Measurements from ENCODE around the gene PLEKHD1.
"Not testable (repeated sequence)": the region's sequence is repeated elsewhere in the genome, so short reads cannot be mapped to it uniquely, and the experiment has no call there.

The PLEKHD1 gene

GRCh38 chr14:69483765-69484443 lies 624 bp upstream of the PLEKHD1 start:
- DNase-seq, result peak; percentile 33

DNA sequence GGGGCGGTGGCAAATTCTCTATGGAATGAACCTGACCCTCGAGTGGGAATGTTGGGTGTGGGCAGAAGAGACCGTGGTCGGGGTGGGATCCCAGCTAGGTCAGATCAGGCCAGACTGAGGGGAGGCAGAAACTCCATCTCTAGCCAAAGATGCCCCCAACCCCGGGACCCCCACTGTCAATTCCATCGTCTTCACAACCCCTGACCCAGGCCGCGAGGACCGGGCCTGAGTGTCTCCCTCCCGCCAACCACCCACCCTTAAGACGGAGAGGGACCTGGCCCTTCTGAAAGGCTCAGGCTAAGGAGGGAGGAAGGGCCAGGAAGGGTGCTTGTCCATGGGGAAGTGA lies 760 bp downstream of the PLEKHD1 start:
- DNase-seq, result no peak

DNA sequence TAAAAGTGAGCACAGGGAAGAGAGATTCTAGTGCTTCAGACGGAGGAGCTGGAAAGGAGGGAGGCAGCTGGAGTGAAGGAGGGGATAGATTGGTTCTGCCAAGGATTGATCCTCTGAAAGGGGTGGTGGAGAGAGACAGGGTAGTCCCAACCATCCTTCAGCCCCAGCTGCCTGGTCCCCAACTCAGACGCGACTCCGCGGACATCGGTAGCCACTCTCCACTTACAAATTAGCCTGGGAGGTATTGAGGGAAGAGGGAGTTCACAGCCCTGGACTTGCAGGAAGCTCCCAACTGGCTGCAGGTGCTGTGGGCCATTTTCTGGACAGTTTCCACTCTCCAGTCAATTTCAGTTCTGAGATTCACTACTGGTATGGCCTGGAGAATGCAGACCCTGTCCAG lies 1.2 kb downstream of the PLEKHD1 start:
- no peak for DNase-seq

- DNase-seq, result no peak
These were observed 2.7 kb downstream of the PLEKHD1 start for GRCh38 chr14:69487226-69487625.

GRCh38 chr14:69487771-69488170 lies 3.2 kb downstream of the PLEKHD1 start:
- no peak for DNase-seq

GRCh38 chr14:69489495-69489894 lies 5.0 kb downstream of the PLEKHD1 start:
- no peak for DNase-seq

DNA sequence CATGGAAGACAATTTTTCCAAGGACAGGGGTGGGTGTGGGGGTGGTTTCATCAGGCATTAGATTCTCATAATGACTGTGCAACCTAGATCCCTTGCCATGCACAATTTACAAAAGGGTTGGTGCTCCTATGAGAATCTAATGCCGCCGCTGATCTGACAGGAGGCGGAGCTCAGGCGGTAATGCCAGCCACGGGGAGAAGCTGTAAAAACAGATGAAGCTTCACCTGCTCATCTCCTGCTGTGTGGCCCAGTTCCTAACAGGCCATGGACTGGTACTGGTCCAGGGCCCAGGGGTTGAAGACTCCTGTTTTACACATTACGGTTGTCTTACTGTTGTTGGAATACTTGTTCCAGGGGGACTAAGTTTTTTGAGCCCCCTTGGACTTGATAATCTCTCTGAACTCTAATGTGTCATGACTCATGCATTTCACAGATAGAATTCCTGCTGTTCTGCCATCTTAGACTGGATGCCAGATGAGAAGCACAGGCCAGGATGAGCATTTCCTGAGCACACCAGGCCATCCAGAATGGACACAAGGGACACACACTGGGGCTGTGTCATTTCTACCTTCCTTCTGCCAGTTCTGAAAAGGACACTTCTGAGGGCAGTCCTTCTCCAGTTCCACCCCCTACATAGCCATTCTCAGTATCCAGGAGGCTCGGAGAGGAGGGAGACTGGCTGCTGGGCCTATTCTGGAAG lies 5.8 kb downstream of the PLEKHD1 start:
- no peak for DNase-seq

- DNase-seq, result no peak
These were observed 6.7 kb downstream of the PLEKHD1 start for GRCh38 chr14:69491193-69491592.

DNA sequence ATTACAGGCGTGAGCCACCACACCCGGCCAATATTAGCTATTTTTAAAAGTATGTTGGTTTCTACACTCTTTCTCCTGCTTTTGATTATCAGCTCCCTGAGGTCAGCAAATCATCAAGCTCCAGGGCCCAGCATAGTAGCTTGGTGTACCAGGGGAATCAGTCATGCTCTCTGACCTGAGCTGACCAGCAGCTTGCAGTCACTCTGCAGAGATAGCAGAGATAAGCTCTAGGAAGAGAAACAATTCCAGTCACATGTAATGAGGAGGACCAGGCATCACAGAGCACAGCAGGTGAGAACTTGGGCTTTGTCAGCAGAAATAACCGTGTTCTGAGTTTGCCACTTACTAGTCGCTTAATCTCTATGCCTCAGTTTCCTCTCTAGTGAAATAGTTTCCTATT lies 8.5 kb downstream of the PLEKHD1 start:
- DNase-seq, result no peak

DNA sequence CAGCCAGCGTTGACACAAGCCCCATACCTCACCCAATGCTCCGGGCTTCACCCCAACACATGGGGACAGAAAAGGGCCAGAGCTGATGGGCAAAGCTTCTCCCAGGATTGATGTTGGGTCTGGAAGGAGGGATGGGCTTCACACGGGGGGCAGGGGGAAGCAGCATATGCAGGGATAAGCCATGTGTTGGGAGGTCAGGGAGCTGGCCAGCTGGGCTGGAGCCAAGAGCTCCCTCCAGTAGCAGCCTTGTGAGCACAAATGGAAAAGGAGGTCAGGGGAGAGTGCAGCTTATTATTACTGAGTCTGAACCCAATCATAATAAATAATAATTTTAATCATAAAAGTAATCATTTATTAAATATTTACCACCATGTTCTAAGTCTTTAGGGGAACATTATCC lies 9.3 kb downstream of the PLEKHD1 start:
- no peak for DNase-seq

GRCh38 chr14:69495341-69495921 lies 10.9 kb downstream of the PLEKHD1 start:
- DNase-seq, result no peak

GRCh38 chr14:69497866-69498265 lies 13.3 kb downstream of the PLEKHD1 start:
- not testable (repeated sequence) for DNase-seq

DNA sequence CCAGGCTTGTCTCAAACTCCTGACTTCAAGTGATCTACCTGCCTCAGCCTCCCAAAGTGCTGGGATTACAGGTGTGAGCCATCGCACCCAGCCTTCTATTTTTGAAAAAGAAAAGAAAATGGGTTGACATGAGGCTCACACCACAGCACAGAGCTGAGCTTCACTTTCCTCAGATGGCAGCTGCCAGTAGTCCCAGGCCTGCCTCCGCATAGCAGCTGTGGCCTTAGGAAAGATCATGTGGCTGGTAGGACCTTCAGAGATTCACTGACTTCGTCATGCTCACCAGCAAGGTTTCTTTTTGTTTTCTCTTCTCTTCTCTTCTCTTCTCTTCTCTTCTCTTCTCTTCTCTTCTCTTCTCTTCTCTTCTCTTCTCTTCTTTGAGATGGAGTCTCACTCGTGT lies 13.8 kb downstream of the PLEKHD1 start:
- not testable (repeated sequence) for DNase-seq

- no peak for DNase-seq
These were observed 14.9 kb downstream of the PLEKHD1 start for GRCh38 chr14:69499436-69499835.

DNA sequence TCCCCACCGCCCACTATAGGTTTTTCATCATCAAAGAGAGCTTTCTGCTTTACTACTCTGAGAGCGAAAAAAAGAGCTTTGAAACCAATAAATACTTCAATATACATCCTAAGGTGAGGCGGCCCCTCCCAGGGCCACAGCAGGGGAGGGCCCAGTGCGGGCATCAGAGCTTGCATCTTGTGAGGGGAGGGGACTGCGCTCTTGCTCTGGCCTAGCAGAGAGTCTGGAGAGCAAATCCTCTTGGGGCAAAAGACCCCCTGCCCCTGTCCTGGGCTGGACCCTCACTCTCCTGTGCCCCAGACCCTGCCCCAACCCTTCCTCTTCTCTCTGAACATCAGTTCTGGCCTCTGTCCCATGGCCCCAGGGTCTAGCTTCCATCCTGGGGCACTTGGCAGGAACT lies 15.6 kb downstream of the PLEKHD1 start:
- no peak for DNase-seq

- DNase-seq, result peak; percentile 19
These were observed 16.2 kb downstream of the PLEKHD1 start for GRCh38 chr14:69500736-69501135.

GRCh38 chr14:69501423-69501838 lies 16.9 kb downstream of the PLEKHD1 start:
- DNase-seq, result peak; percentile 55

- no peak for DNase-seq
These were observed 20.2 kb downstream of the PLEKHD1 start for GRCh38 chr14:69504775-69505174.

DNA sequence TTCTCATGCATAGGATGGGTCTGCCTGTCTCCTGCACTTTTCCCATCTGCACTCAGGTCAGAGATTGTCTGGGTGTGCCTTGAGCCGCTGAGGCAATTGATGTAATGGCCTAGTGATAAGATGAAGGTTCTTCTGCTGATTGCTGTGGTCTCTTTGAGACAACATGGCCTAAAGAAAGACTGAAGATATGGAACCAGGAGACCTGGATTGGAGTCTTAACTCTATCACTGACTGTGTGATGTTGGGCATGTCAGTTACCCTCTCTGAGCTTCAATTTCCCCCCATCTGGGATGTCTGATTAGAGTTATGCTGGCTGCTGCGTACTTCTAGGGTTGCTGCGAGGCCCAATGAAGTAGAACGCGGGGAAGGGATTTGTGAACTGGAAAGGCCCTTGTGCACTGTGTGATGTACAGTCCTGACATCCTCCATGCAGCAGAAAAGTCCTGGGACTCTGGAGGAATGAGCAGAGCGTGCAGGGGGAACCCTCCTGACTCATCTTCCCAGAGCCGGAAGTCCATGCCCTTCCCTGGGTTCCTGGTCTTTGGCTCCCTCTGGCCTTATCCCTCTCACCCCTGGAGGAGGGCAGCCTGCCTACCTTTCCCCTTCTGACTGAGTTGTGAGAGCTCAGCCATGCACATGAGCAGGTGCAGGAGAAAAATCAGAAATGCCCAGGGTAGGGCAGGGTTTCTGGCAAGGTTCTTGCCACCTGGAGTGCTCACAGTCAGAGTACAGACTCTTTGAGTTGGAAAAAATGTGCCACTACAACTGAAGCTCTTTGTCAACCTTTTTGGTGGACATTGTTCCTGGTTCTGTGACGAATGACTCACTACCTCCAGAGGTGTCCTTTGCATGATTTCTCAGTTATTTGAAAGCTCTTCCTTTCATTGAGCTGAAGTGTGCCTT lies 21.1 kb downstream of the PLEKHD1 start:
- peak; percentile 42 for DNase-seq

DNA sequence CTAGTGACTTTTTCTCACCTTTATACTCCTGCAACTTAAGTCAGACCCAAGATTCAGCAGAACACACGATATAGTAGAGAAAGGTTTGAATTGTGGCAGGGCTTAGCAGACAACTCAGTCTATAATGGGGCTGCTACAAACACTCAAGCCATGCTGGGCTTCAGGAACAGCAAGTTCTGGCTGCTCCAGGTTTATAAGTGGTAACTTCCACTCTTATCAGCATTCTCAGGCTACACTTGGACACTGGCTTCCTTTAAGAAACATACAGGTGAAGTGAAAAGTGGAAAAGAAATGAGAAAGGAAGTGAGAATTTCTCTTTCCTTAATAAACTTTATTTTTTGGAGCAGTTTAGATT lies 21.7 kb downstream of the PLEKHD1 start:
- DNase-seq, result no peak

DNA sequence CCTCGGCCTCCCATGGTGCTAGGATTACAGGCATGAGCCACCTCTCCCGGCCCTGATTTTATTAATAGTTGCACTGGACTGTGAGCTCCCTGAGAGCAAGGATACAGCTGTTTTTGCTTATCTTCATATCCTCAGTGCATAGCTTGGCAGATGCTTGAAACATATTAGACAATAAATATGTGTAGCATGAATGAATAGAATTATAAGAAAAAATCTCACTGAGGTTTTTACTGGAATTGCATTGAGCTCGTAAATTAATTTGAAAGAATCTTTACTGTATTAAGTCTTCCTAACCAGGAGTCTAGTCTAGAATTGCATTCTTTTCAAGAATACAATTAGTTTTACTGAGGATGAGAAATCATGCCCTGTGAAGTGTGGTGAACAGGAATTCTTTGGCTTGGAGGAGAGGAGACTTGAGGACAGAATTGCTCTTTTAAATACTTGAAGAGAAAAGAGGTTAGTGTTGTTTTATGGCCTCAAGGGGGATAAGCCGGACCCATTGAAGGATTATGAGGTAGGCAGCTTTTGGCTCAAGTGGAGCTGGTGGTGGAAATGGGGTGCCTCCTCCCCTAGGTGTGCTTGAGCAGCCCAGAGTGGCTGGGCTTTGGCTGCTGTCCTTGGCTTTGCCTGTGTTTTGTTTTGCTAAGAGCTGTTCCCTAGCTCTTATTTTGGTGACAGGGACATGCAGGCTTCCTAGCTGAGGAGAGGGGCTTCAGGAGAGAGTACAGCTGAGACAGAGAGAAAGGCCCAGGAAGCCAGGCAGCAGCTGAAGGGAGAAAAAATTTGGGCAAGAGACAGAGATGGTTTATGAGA lies 34.0 kb downstream of the PLEKHD1 start:
- no peak for DNase-seq
